Smooth muscle cell (in vitro differentiated cells): ENCODE results near the gene LMX1B. TPM values are rescaled to one million over a fixed set of nuclear protein-coding genes. Genes with fewer than 3 reads are reported as not detected.
A peak's percentile ranks its signal among the peaks of the same experiment; 100 is the strongest.

Experiments used
- DNase-seq: peaks from one replicate; lab custom pipeline; 2025; ENCODE audit not compliant: unreplicated experiment; lab: John Stamatoyannopoulos, UW
- H2AFZ ChIP-seq: fragments of 200-600 bp; sonication (generic); 2 replicates; pipeline ENCODE4 v1.6.0; 2016; ENCODE audit warnings: antibody characterized with exemption, low read depth, mild to moderate bottlenecking
- H3F3A ChIP-seq: fragments of 200-600 bp; sonication (generic); 2 replicates; pipeline ENCODE4 v1.6.0; 2017; ENCODE audit warnings: antibody characterized with exemption, low read depth
- H3K27ac ChIP-seq: fragments of 200-600 bp; sonication (generic); 2 replicates; pipeline ENCODE4 v1.5.1; 2016; ENCODE audit warnings: low read depth, mild to moderate bottlenecking
- H3K27me3 ChIP-seq: fragments of 200-600 bp; sonication (generic); 2 replicates; pipeline ENCODE4 v1.6.1; 2016; ENCODE audit warnings: low read depth, mild to moderate bottlenecking
- H3K36me3 ChIP-seq: fragments of 200-600 bp; sonication (generic); 2 replicates; pipeline ENCODE4 v1.5.1; 2016; ENCODE audit warnings: low read depth
- H3K4me1 ChIP-seq: fragments of 200-600 bp; sonication (generic); 2 replicates; pipeline ENCODE4 v1.5.1; 2016; ENCODE audit warnings: low read depth
- H3K4me2 ChIP-seq: fragments of 200-600 bp; sonication (generic); 2 replicates; pipeline ENCODE4 v1.6.0; 2016; ENCODE audit warnings: mild to moderate bottlenecking
- H3K4me3 ChIP-seq: fragments of 200-600 bp; sonication (generic); 2 replicates; pipeline ENCODE4 v1.5.1; 2016; ENCODE audit warnings: mild to moderate bottlenecking
- H3K79me2 ChIP-seq: fragments of 200-600 bp; sonication (generic); 2 replicates; pipeline ENCODE4 v1.6.0; 2016; ENCODE audit warnings: low read depth, mild to moderate bottlenecking
- H3K9ac ChIP-seq: fragments of 200-600 bp; sonication (generic); 2 replicates; pipeline ENCODE4 v1.6.0; 2016; ENCODE audit warnings: low read depth
- H3K9me3 ChIP-seq: fragments of 200-600 bp; sonication (generic); replicated peaks from 2 replicates; pipeline ENCODE4 v1.5.1; 2016; ENCODE audit warnings: low read depth
- H4K20me1 ChIP-seq: fragments of 200-600 bp; sonication (generic); 2 replicates; pipeline ENCODE4 v1.6.0; 2016; ENCODE audit warnings: low read depth
- WGBS: methylation state at CpG from one replicate; pipeline ENCODE4 v1.1.7; 2016; ENCODE audit warnings: low lambda C conversion rate; 5-methylcytosine and 5-hydroxymethylcytosine counted together
- polyA plus RNA-seq: library from polyadenylated mRNA; unstranded; fragments of >200 nt; fragmentation: Nextera tagmentation; extraction: Ambion mirVana; gene quantifications from 2 replicates; pipeline ENCODE4 v1.2.1, GENCODE V29; 2016
- total RNA-seq: library from RNA; depleted of rRNA; stranded (reverse); fragments of >200 nt; gene quantifications from 2 replicates; pipeline ENCODE4 v1.2.3, GENCODE V29; 2014
- TF ChIP-seq, protein P1 (sequence below): fragments of 200-600 bp; sonication (generic); IDR thresholded peaks from 2 replicates; pipeline ENCODE4 v1.5.1; 2017; ENCODE audit warnings: borderline replicate concordance, mild to moderate bottlenecking, antibody characterized with exemption; ENCODE audit not compliant: insufficient read depth, poor library complexity, severe bottlenecking

The LMX1B gene
- total and polyA plus RNA-seq, 2 experiments from 2014 or later, result not detected

DNA sequence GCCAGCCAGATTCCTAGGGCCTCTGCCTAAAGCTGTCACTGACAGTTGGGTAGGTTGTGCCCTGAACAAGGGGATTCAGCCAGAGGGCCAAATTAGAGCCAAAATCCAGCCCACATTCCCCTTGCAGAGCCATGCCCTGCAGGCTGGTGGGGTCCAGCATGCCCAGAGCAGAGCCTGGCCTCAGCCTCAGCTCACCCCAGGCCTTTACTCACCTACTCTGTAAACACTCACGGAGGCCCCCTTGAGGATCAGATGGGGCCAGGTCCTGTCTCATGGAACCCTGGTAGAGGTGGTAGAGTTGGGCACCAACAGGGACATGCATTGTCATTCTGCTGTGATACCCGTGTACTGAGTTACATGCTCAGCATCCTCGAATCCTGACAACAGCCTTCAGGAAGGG lies 74.9 kb downstream of the LMX1B start:
- H3K9me3 ChIP-seq, result no peaks in the 10 kb centered on the region
- H3K4me2 ChIP-seq, result no peak overlapping the region
- peaks cover 64% of the 10 kb centered on the region for H3K27me3 ChIP-seq
- no peak overlapping the region for H3K27ac ChIP-seq
- H4K20me1 ChIP-seq, result no peaks in the 10 kb centered on the region
- H3K4me1 ChIP-seq, result no peaks in the 10 kb centered on the region
- no peak for DNase-seq
- H3K4me3 ChIP-seq, result no peak overlapping the region
- no peaks in the 10 kb centered on the region for H3K79me2 ChIP-seq
- H3K36me3 ChIP-seq, result no peaks in the 10 kb centered on the region
- 57% methylated on average over 3 of the region's 3 CpGs for WGBS
- no peaks in the 10 kb centered on the region for H3F3A ChIP-seq
- no peak overlapping the region for H3K9ac ChIP-seq
- no peak overlapping the region for H2AFZ ChIP-seq
- TF ChIP-seq, protein P1, sequence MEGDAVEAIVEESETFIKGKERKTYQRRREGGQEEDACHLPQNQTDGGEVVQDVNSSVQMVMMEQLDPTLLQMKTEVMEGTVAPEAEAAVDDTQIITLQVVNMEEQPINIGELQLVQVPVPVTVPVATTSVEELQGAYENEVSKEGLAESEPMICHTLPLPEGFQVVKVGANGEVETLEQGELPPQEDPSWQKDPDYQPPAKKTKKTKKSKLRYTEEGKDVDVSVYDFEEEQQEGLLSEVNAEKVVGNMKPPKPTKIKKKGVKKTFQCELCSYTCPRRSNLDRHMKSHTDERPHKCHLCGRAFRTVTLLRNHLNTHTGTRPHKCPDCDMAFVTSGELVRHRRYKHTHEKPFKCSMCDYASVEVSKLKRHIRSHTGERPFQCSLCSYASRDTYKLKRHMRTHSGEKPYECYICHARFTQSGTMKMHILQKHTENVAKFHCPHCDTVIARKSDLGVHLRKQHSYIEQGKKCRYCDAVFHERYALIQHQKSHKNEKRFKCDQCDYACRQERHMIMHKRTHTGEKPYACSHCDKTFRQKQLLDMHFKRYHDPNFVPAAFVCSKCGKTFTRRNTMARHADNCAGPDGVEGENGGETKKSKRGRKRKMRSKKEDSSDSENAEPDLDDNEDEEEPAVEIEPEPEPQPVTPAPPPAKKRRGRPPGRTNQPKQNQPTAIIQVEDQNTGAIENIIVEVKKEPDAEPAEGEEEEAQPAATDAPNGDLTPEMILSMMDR, result no peak

DNA sequence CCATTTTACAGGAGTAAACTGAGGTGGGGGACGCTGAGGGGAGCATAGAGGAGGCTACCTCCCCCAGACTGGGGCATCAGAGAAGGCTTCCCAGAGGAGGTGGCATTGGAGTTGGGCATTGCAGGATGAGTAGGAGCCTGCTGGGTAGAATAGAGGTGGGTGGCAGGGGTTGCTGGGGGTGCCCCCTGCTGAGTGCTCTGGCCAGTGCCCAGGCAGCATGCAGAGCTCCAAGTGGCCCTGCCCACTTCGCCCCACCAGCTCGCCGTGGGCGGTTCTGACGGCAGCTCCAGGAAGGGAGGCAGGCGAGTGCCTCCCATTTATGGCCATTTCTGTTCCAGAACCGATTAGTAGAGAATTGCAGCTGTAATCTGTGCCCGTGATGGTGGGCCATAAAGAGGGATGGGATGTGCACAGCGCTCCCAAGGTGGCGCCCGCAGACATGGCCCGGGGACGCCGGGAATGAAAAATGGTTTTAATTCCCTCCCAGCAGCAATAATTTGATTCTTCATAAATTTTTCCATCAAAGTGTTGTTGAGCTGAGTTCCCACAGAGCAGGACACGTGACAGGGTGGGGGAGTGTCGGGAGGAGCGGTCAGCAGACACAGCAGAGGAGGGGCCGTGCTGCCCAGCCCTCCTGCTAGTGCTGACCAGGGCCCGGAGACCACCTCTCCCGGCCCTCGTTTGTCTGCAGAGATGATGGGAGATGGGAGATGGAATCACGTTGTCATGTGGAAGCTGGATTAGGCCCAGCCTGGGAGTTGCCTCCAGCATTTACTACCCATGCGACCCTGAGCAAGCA lies 75.5 kb downstream of the LMX1B start:
- no peaks in the 10 kb centered on the region for H4K20me1 ChIP-seq
- TF ChIP-seq, protein P1, result no peak
- H3F3A ChIP-seq, result no peaks in the 10 kb centered on the region
- DNase-seq, result no peak
- H3K36me3 ChIP-seq, result no peaks in the 10 kb centered on the region
- H3K4me1 ChIP-seq, result no peaks in the 10 kb centered on the region
- WGBS, result 84% methylated on average over 24 of the region's 24 CpGs
- H3K4me2 ChIP-seq, result no peak overlapping the region
- H3K9ac ChIP-seq, result no peak overlapping the region
- H2AFZ ChIP-seq, result no peak overlapping the region
- no peak overlapping the region for H3K4me3 ChIP-seq
- no peak overlapping the region for H3K27ac ChIP-seq
- peaks cover 58% of the 10 kb centered on the region for H3K27me3 ChIP-seq
- no peaks in the 10 kb centered on the region for H3K9me3 ChIP-seq
- H3K79me2 ChIP-seq, result no peaks in the 10 kb centered on the region

- H3F3A ChIP-seq, result no peaks in the 10 kb centered on the region
- peaks cover 44% of the 10 kb centered on the region for H3K27me3 ChIP-seq
- H3K4me1 ChIP-seq, result no peaks in the 10 kb centered on the region
- H3K27ac ChIP-seq, result no peak overlapping the region
- no peaks in the 10 kb centered on the region for H4K20me1 ChIP-seq
- WGBS, result 61% methylated on average over 25 of the region's 25 CpGs
- no peaks in the 10 kb centered on the region for H3K79me2 ChIP-seq
- H3K4me2 ChIP-seq, result no peak overlapping the region
- no peaks in the 10 kb centered on the region for H3K36me3 ChIP-seq
- no peak overlapping the region for H3K4me3 ChIP-seq
- H3K9ac ChIP-seq, result no peak overlapping the region
- TF ChIP-seq, protein P1, result peak; percentile 66
- no peak overlapping the region for H2AFZ ChIP-seq
- H3K9me3 ChIP-seq, result no peaks in the 10 kb centered on the region
- no peak for DNase-seq
Observed at GRCh38 chr9:126690431-126691051, 76.8 kb downstream of the LMX1B start.
